ENCODE data around the gene CTNNA2. TPM values are rescaled to one million over a fixed set of nuclear protein-coding genes. Genes with fewer than 3 reads are reported as not detected.

CTNNA2 gene
- polyA plus RNA-seq, 1 of the 3 experiments (the other 2 are of a cell fraction): 0.30 TPM

DNA sequence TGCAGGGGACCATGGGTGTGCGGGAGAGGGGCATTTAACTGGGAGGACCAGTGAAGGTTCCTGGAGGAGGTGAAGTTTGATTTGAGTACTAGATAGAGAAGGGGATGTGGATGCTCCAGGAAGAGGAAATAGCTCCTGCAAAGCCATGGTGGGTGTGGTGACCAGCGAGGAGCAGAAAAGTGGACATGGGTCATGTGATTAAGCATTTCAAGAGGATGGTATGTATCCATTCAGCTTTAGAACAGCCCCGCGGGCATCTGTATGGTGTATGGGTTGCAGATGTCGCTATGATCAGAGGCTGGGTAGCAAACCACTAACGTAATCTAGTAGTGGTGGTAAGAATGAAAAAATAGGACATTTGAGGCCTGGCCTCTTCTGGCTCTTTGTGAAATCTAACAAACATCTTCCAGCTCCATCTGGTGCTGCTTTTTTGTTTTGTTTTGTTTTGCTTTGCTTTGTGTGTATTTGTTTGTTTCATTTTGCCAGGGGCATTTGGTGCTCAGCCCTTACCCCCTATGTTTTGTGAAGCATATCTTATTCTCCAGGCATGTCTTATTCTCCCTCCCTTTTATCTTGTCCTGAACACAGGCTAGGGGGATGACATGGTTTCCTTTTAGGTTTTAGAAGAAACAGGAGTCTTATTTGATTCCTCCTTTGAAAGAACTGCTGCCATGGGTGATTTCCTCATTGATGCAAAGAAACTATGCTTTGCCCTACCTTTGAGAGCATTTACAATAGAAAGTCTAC, 565.6 kb downstream of the CTNNA2 start:
- Histone ChIP-seq H2AFZ (ENCODE audit: low read depth) (no peak overlapping the region), H3K9ac (no peak overlapping the region), H3K9me3 (no peaks in the 10 kb centered on the region), H3K4me3 (ENCODE audit: low read depth in 2 of 2, low read length in 1 of 2) (no peak overlapping the region), H3K79me2 (ENCODE audit: insufficient read depth) (no peaks in the 10 kb centered on the region), H3K4me2 (no peak overlapping the region), H3K27ac (ENCODE audit: low read depth in 2 of 2, low read length in 1 of 2) (no peak overlapping the region), H3K27me3 (ENCODE audit: insufficient read depth) (no peaks in the 10 kb centered on the region; the same call in 1 of the 2 replicates), H3K4me1 (ENCODE audit: control insufficient read depth in 1 of 2, insufficient read depth in 2 of 2, low read depth in 1 of 2, low read length in 1 of 2) (peaks cover 0 to 5% of the 10 kb centered on the region in 2 experiments; a peak in 1 of 4 replicates), H3F3A (replicated peaks; ENCODE audit: insufficient read depth) (no peaks in the 10 kb centered on the region), H3K36me3 (replicated peaks in 1 of 2; ENCODE audit: control insufficient read depth in 1 of 2, insufficient read depth in 2 of 2, low read length in 1 of 2) (no peaks in the 10 kb centered on the region), H3K9me2 (no peaks in the 10 kb centered on the region), H4K20me1 (ENCODE audit: insufficient read depth) (no peaks in the 10 kb centered on the region)
- TF ChIP-seq, protein P1, sequence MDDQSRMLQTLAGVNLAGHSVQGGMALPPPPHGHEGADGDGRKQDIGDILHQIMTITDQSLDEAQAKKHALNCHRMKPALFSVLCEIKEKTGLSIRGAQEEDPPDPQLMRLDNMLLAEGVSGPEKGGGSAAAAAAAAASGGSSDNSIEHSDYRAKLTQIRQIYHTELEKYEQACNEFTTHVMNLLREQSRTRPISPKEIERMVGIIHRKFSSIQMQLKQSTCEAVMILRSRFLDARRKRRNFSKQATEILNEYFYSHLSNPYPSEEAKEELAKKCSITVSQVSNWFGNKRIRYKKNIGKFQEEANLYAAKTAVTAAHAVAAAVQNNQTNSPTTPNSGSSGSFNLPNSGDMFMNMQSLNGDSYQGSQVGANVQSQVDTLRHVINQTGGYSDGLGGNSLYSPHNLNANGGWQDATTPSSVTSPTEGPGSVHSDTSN (IDR thresholded peaks at IDR 0.05): no peak
- TF ChIP-seq TEAD4 (IDR thresholded peaks at IDR 0.05; ENCODE audit: borderline replicate concordance, insufficient read depth): no peak
- TF ChIP-seq, protein P2, sequence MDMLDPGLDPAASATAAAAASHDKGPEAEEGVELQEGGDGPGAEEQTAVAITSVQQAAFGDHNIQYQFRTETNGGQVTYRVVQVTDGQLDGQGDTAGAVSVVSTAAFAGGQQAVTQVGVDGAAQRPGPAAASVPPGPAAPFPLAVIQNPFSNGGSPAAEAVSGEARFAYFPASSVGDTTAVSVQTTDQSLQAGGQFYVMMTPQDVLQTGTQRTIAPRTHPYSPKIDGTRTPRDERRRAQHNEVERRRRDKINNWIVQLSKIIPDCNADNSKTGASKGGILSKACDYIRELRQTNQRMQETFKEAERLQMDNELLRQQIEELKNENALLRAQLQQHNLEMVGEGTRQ (IDR thresholded peaks at IDR 0.05; ENCODE audit: borderline replicate concordance, low read depth, low read length): no peak
- no peak for TF ChIP-seq RAD21 (IDR thresholded peaks at IDR 0.05; ENCODE audit: low read length)
- no peak for TF ChIP-seq MEF2A (IDR thresholded peaks at IDR 0.05; ENCODE audit: borderline replicate concordance, low read depth)
- TF ChIP-seq GATA2 (CRISPR knock-in tag; IDR thresholded peaks at IDR 0.05): no peak
- no peak for TF ChIP-seq CHD2 (IDR thresholded peaks at IDR 0.05; ENCODE audit: low read length, partially characterized antibody)
- no peak for TF ChIP-seq RCOR1 (IDR thresholded peaks at IDR 0.05; ENCODE audit: low read length)
- no peak for TF ChIP-seq FOXJ3 (CRISPR knock-in tag; IDR thresholded peaks at IDR 0.05)
- no peak for TF ChIP-seq EP300 (IDR thresholded peaks at IDR 0.05; ENCODE audit: borderline replicate concordance in 1 of 2, low read depth in 1 of 2, low read length in 1 of 2)
- no peak for TF ChIP-seq NRF1 (IDR thresholded peaks at IDR 0.05; ENCODE audit: low read depth, low read length)
- TF ChIP-seq, protein P3, sequence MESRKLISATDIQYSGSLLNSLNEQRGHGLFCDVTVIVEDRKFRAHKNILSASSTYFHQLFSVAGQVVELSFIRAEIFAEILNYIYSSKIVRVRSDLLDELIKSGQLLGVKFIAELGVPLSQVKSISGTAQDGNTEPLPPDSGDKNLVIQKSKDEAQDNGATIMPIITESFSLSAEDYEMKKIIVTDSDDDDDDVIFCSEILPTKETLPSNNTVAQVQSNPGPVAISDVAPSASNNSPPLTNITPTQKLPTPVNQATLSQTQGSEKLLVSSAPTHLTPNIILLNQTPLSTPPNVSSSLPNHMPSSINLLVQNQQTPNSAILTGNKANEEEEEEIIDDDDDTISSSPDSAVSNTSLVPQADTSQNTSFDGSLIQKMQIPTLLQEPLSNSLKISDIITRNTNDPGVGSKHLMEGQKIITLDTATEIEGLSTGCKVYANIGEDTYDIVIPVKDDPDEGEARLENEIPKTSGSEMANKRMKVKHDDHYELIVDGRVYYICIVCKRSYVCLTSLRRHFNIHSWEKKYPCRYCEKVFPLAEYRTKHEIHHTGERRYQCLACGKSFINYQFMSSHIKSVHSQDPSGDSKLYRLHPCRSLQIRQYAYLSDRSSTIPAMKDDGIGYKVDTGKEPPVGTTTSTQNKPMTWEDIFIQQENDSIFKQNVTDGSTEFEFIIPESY (IDR thresholded peaks at IDR 0.05; ENCODE audit: borderline replicate concordance, low read depth): no peak
- no peak for TF ChIP-seq GABPA (IDR thresholded peaks at IDR 0.05; ENCODE audit: low read depth)
- no peak for TF ChIP-seq EZH2phosphoT487 (IDR thresholded peaks at IDR 0.05; ENCODE audit: borderline replicate concordance, low read depth)
- TF ChIP-seq, protein P4, sequence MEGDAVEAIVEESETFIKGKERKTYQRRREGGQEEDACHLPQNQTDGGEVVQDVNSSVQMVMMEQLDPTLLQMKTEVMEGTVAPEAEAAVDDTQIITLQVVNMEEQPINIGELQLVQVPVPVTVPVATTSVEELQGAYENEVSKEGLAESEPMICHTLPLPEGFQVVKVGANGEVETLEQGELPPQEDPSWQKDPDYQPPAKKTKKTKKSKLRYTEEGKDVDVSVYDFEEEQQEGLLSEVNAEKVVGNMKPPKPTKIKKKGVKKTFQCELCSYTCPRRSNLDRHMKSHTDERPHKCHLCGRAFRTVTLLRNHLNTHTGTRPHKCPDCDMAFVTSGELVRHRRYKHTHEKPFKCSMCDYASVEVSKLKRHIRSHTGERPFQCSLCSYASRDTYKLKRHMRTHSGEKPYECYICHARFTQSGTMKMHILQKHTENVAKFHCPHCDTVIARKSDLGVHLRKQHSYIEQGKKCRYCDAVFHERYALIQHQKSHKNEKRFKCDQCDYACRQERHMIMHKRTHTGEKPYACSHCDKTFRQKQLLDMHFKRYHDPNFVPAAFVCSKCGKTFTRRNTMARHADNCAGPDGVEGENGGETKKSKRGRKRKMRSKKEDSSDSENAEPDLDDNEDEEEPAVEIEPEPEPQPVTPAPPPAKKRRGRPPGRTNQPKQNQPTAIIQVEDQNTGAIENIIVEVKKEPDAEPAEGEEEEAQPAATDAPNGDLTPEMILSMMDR (IDR thresholded peaks at IDR 0.05): no peak
- TF ChIP-seq SIN3A (IDR thresholded peaks at IDR 0.05; ENCODE audit: borderline replicate concordance, low read depth, low read length): no peak
- TF ChIP-seq FOXM1 (IDR thresholded peaks at IDR 0.05; ENCODE audit: low read depth): no peak
- TF ChIP-seq, protein P5, sequence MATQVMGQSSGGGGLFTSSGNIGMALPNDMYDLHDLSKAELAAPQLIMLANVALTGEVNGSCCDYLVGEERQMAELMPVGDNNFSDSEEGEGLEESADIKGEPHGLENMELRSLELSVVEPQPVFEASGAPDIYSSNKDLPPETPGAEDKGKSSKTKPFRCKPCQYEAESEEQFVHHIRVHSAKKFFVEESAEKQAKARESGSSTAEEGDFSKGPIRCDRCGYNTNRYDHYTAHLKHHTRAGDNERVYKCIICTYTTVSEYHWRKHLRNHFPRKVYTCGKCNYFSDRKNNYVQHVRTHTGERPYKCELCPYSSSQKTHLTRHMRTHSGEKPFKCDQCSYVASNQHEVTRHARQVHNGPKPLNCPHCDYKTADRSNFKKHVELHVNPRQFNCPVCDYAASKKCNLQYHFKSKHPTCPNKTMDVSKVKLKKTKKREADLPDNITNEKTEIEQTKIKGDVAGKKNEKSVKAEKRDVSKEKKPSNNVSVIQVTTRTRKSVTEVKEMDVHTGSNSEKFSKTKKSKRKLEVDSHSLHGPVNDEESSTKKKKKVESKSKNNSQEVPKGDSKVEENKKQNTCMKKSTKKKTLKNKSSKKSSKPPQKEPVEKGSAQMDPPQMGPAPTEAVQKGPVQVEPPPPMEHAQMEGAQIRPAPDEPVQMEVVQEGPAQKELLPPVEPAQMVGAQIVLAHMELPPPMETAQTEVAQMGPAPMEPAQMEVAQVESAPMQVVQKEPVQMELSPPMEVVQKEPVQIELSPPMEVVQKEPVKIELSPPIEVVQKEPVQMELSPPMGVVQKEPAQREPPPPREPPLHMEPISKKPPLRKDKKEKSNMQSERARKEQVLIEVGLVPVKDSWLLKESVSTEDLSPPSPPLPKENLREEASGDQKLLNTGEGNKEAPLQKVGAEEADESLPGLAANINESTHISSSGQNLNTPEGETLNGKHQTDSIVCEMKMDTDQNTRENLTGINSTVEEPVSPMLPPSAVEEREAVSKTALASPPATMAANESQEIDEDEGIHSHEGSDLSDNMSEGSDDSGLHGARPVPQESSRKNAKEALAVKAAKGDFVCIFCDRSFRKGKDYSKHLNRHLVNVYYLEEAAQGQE (IDR thresholded peaks at IDR 0.05; ENCODE audit: low read depth, low read length): no peak
- CTCF ChIA-PET: interaction anchor here (0.8 to 1.8 kb wide), 3 partner anchors 24 to 247 kb away, joined by 3 to 5 read pairs (median 3); no protein-coding TSS in a partner anchor
- POLR2A ChIA-PET: no interaction called here
- DNase-seq: no peak
- 50% methylated on average over 6 of the region's 6 CpGs for WGBS (ENCODE audit: low lambda C conversion rate)

Measured in SK-N-SH (cell line).